Smooth muscle cell (in vitro differentiated cells): ENCODE data around the gene KRT78. TPM values are rescaled to one million over a fixed set of nuclear protein-coding genes. Genes with fewer than 3 reads are reported as not detected.

Experiments used
- DNase-seq: peaks from one replicate; lab custom pipeline; 2025; ENCODE audit not compliant: unreplicated experiment; lab: John Stamatoyannopoulos, UW
- H2AFZ ChIP-seq: fragments of 200-600 bp; sonication (generic); 2 replicates; pipeline ENCODE4 v1.6.0; 2016; ENCODE audit warnings: antibody characterized with exemption, low read depth, mild to moderate bottlenecking
- H3F3A ChIP-seq: fragments of 200-600 bp; sonication (generic); 2 replicates; pipeline ENCODE4 v1.6.0; 2017; ENCODE audit warnings: antibody characterized with exemption, low read depth
- H3K27ac ChIP-seq: fragments of 200-600 bp; sonication (generic); 2 replicates; pipeline ENCODE4 v1.5.1; 2016; ENCODE audit warnings: low read depth, mild to moderate bottlenecking
- H3K27me3 ChIP-seq: fragments of 200-600 bp; sonication (generic); 2 replicates; pipeline ENCODE4 v1.6.1; 2016; ENCODE audit warnings: low read depth, mild to moderate bottlenecking
- H3K36me3 ChIP-seq: fragments of 200-600 bp; sonication (generic); 2 replicates; pipeline ENCODE4 v1.5.1; 2016; ENCODE audit warnings: low read depth
- H3K4me1 ChIP-seq: fragments of 200-600 bp; sonication (generic); 2 replicates; pipeline ENCODE4 v1.5.1; 2016; ENCODE audit warnings: low read depth
- H3K4me2 ChIP-seq: fragments of 200-600 bp; sonication (generic); 2 replicates; pipeline ENCODE4 v1.6.0; 2016; ENCODE audit warnings: mild to moderate bottlenecking
- H3K4me3 ChIP-seq: fragments of 200-600 bp; sonication (generic); 2 replicates; pipeline ENCODE4 v1.5.1; 2016; ENCODE audit warnings: mild to moderate bottlenecking
- H3K79me2 ChIP-seq: fragments of 200-600 bp; sonication (generic); 2 replicates; pipeline ENCODE4 v1.6.0; 2016; ENCODE audit warnings: low read depth, mild to moderate bottlenecking
- H3K9ac ChIP-seq: fragments of 200-600 bp; sonication (generic); 2 replicates; pipeline ENCODE4 v1.6.0; 2016; ENCODE audit warnings: low read depth
- H3K9me3 ChIP-seq: fragments of 200-600 bp; sonication (generic); replicated peaks from 2 replicates; pipeline ENCODE4 v1.5.1; 2016; ENCODE audit warnings: low read depth
- H4K20me1 ChIP-seq: fragments of 200-600 bp; sonication (generic); 2 replicates; pipeline ENCODE4 v1.6.0; 2016; ENCODE audit warnings: low read depth
- CTCF ChIP-seq: fragments of 200-600 bp; sonication (generic); IDR thresholded peaks from 2 replicates; pipeline ENCODE4 v1.5.1; 2017; ENCODE audit warnings: borderline replicate concordance, mild to moderate bottlenecking, antibody characterized with exemption; ENCODE audit not compliant: insufficient read depth, poor library complexity, severe bottlenecking
- WGBS: methylation state at CpG from one replicate; pipeline ENCODE4 v1.1.7; 2016; ENCODE audit warnings: low lambda C conversion rate; 5-methylcytosine and 5-hydroxymethylcytosine counted together
- polyA plus RNA-seq: library from polyadenylated mRNA; unstranded; fragments of >200 nt; fragmentation: Nextera tagmentation; extraction: Ambion mirVana; gene quantifications from 2 replicates; pipeline ENCODE4 v1.2.1, GENCODE V29; 2016
- total RNA-seq: library from RNA; depleted of rRNA; stranded (reverse); fragments of >200 nt; gene quantifications from 2 replicates; pipeline ENCODE4 v1.2.3, GENCODE V29; 2014

KRT78 gene
- total and polyA plus RNA-seq, 2 experiments from 2014 or later, result 1.6 to 2.7 TPM

DNA sequence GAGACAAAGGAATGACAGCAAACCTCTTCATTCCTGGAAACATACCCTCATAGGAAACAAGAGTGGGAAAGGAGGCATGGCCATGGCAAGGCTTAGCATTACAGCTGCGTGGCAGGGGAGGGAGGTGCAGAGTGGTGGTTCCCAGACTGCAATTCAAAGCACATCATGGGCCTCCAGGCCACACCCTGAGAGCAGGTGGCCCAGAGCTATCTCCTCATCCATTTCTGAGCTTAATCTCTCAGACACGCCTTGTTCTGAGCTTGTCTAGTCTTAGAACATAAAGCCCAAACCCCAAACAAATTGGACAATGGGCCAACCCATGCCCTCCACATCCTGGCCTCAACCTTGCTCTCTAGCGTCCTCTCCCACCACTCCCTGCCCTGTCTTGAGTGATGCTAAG is 47.0 kb downstream of the KRT78 start:
- no peaks in the 10 kb centered on the region for H3K36me3 ChIP-seq
- H3K79me2 ChIP-seq, result no peaks in the 10 kb centered on the region
- no peaks in the 10 kb centered on the region for H3F3A ChIP-seq
- WGBS, result 85% methylated on average over 3 of the region's 3 CpGs
- H3K4me1 ChIP-seq, result no peaks in the 10 kb centered on the region
- DNase-seq, result no peak
- H3K9me3 ChIP-seq, result no peaks in the 10 kb centered on the region
- no peak overlapping the region for H3K4me2 ChIP-seq
- no peak overlapping the region for H3K4me3 ChIP-seq
- no peak overlapping the region for H3K9ac ChIP-seq
- no peaks in the 10 kb centered on the region for H3K27me3 ChIP-seq
- no peak overlapping the region for H2AFZ ChIP-seq
- no peak overlapping the region for H3K27ac ChIP-seq
- H4K20me1 ChIP-seq, result no peaks in the 10 kb centered on the region
- TF ChIP-seq CTCF, result no peak

DNA sequence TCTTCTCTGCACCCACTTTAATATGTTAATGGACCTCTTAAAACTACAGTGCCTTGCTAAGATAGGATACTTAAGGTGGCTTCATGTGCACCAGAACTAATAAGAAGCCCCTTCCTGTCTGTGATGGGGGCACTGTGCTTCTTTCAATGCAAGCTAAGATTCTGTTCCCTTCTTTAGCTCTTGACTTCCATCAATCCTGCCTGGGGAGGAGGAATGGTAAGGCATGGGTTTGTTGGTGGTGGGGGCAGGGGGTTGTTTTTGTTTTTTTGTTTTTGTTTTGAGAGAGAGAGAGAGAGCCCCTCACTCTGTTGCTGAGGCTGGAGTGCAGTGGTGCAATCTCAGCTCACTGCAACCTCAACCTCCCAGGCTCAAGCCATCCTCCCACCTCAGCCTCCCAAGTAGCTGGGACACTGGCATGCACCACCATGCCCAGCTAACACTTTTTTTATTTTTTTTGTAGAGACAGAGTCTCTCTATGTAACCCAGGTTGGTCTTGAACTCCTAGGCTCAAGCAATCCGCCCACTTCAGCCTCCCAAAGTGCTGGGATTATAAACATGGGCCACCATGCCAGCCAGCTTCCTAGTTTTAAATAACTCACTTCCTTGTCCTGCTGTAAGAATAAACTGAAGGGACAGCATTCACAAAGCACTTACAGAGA is 48.4 kb downstream of the KRT78 start:
- Histone ChIP-seq H4K20me1 (no peaks in the 10 kb centered on the region), H3K27me3 (no peaks in the 10 kb centered on the region), H3K79me2 (no peaks in the 10 kb centered on the region), H3K9me3 (no peaks in the 10 kb centered on the region), H3K4me1 (no peaks in the 10 kb centered on the region), H3K27ac (no peak overlapping the region), H3K36me3 (no peaks in the 10 kb centered on the region), H2AFZ (no peak overlapping the region), H3K4me2 (no peak overlapping the region), H3F3A (no peaks in the 10 kb centered on the region), H3K4me3 (no peak overlapping the region), H3K9ac (no peak overlapping the region)
- 85% methylated on average over 1 of the region's 1 CpG for WGBS
- TF ChIP-seq CTCF, result no peak
- no peak for DNase-seq

DNA sequence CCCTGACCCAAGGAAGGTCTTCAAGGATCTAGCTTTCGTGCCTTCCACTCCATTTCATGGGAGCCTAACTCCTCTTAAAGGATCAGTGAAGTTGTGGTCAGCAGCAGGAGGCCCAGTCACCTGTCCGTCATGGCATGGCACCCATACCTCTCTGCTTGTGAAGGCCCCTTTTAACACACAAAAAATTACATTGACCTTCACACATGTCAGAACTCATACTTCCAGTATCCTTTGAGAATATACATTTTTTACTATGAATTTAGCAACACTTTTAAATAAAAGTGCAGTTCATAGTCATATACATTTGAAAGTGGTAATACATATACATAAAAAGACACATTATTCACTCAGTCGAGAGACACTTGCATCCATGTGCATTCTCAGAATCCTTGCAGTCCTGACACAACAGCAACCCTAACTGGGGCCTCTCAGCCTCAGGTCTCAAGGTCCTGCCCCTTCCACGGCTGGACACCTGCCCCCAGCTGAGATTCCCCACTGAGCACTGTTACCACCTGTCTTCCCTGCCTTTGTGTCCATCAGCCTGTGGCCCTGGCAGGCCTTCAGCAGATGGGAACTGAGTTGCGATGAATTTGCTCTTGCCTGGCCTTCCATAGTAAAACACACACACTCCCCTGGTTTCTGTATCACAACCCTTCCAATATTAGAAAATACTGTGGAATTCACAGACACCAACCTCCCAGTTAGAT is 49.1 kb downstream of the KRT78 start:
- TF ChIP-seq CTCF, result no peak
- Histone ChIP-seq H3K4me3 (no peak overlapping the region), H3K4me2 (no peak overlapping the region), H3K9me3 (no peaks in the 10 kb centered on the region), H3K4me1 (no peaks in the 10 kb centered on the region), H3F3A (no peaks in the 10 kb centered on the region), H3K36me3 (no peaks in the 10 kb centered on the region), H3K9ac (no peak overlapping the region), H3K27me3 (no peaks in the 10 kb centered on the region), H3K79me2 (no peaks in the 10 kb centered on the region), H4K20me1 (no peaks in the 10 kb centered on the region), H2AFZ (no peak overlapping the region), H3K27ac (no peak overlapping the region)
- WGBS, result 88% methylated on average over 5 of the region's 5 CpGs
- no peak for DNase-seq
